Tibial nerve (tissue), 4 donors: ENCODE measurements around the gene SF1. TPM values are rescaled to one million over a fixed set of nuclear protein-coding genes. Genes with fewer than 3 reads are reported as not detected.

ENCODE experiments used
- DNase-seq, 2 donors: peaks; one replicate each; pipeline ENCODE4 v3.0.0-alpha.2; 2019; ENCODE audit warnings: low spot score in 2 of 2
- H3K27ac ChIP-seq, 4 donors: fragments of 200-600 bp; sonication (generic) in 3 of 4; one replicate each; pipeline ENCODE4 v1.5.1; 2017 to 2019; ENCODE audit warnings: mild to moderate bottlenecking in 1 of 4
- H3K27me3 ChIP-seq, 2 donors: fragments of 200-600 bp; sonication (generic) in 1 of 2; one replicate each; pipeline versions ENCODE4 v1.5.1 to v1.6.0; 2017 to 2019
- H3K36me3 ChIP-seq, 3 donors: fragments of 200-600 bp; sonication (generic); one replicate each; pipeline ENCODE4 v1.5.1; 2018 to 2019
- H3K4me1 ChIP-seq, 4 donors: fragments of 200-600 bp; sonication (generic) in 3 of 4; one replicate each; pipeline ENCODE4 v1.5.1; 2017 to 2019
- H3K4me3 ChIP-seq, 4 donors: fragments of 200-600 bp; sonication (generic) in 3 of 4; one replicate each; pipeline ENCODE4 v1.5.1; 2017 to 2019; ENCODE audit warnings: mild to moderate bottlenecking in 1 of 4, moderate library complexity in 1 of 4
- H3K9me3 ChIP-seq, 4 donors: fragments of 200-600 bp; sonication (generic) in 3 of 4; one replicate each; pipeline ENCODE4 v1.5.1; 2017 to 2019
- EP300 ChIP-seq, 2 donors: sonication (generic); formaldehyde crosslinking; IDR thresholded peaks; one replicate each; pipeline ENCODE4 v1.6.1; 2017; ENCODE audit warnings: antibody characterized with exemption in 2 of 2, mild to moderate bottlenecking in 1 of 2
- POLR2A ChIP-seq, 2 donors: fragments of 450-650 bp; IDR thresholded peaks; one replicate each; pipeline ENCODE4 v1.6.1; 2017; ENCODE audit warnings: antibody characterized with exemption in 2 of 2, mild to moderate bottlenecking in 2 of 2, moderate library complexity in 2 of 2
- WGBS, 2 donors: methylation state at CpG; one replicate each; pipeline ENCODE4 v1.1.5; 2018; 5-methylcytosine and 5-hydroxymethylcytosine counted together
- total RNA-seq, 4 donors: library from RNA; depleted of rRNA; stranded (reverse); fragments of >200 nt; gene quantifications; one replicate each; pipeline ENCODE4 v1.1.0, GENCODE V29; 2016
- TF ChIP-seq, protein P1 (sequence below), 5 experiments: fragments of 200-600 bp in 3 of 5; fragments of 450-650 bp in 2 of 5; sonication (generic) in 3 of 5; IDR thresholded peaks; one replicate each; pipeline ENCODE4 v1.5.1; 2016 to 2019; ENCODE audit warnings: antibody characterized with exemption in 5 of 5, mild to moderate bottlenecking in 3 of 5, moderate library complexity in 2 of 5

Gene SF1
- total RNA-seq, 4 donors from 2014 or later = 368 to 416 (median 372) TPM

DNA sequence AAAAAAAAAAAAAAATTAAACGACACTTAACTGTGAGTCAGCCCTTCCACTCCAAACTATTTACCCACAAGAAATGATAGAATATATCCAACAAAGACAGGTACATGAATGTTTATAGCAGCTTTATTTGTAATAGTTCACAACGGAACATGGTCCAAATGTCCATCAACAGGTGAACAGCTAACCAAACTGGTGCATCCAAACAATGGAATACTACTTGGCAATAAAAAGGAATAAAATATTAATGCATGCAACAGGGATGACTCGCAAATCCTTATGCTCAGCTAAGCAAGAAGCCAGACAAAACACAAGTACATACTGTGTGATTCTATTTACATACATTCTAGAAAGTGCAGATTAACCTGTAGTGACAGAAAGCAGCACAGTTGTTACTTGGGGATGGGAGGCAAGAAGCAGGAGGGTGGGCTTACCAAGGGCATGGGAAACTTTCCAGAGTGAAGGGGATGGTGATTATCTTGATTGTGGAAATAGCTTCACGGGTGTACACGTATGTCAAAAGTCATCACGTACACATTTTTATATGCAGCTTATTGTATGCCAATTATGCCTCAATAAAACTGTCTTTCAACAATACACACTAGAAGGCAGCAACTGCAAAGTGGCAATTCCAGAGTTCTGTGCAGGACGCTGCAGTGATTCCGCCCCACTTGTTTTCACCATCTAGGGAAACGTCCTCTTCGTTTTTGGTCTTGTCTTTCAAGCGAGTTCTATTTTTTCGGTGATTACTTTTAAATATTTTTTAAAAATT, 6.7 kb upstream of the SF1 start:
- 85 to 90% methylated on average over 12 of the region's 12 CpGs for WGBS, 2 donors
- TF ChIP-seq POLR2A (IDR thresholded peaks at IDR 0.05) = no peak
- TF ChIP-seq, protein P1, sequence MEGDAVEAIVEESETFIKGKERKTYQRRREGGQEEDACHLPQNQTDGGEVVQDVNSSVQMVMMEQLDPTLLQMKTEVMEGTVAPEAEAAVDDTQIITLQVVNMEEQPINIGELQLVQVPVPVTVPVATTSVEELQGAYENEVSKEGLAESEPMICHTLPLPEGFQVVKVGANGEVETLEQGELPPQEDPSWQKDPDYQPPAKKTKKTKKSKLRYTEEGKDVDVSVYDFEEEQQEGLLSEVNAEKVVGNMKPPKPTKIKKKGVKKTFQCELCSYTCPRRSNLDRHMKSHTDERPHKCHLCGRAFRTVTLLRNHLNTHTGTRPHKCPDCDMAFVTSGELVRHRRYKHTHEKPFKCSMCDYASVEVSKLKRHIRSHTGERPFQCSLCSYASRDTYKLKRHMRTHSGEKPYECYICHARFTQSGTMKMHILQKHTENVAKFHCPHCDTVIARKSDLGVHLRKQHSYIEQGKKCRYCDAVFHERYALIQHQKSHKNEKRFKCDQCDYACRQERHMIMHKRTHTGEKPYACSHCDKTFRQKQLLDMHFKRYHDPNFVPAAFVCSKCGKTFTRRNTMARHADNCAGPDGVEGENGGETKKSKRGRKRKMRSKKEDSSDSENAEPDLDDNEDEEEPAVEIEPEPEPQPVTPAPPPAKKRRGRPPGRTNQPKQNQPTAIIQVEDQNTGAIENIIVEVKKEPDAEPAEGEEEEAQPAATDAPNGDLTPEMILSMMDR (IDR thresholded peaks at IDR 0.05) = no peak
- no peak for TF ChIP-seq EP300 (IDR thresholded peaks at IDR 0.05)
- H3K27ac ChIP-seq = no peak overlapping the region
- H3K9me3 ChIP-seq = no peaks in the 10 kb centered on the region
- H3K4me1 ChIP-seq = peaks cover 0 to 6% (median 0%) of the 10 kb centered on the region in 4 donors
- no peak overlapping the region for H3K4me3 ChIP-seq
- peaks cover 0 to 26% (median 3%) of the 10 kb centered on the region in 3 donors for H3K36me3 ChIP-seq
- no peak for DNase-seq
- no peaks in the 10 kb centered on the region for H3K27me3 ChIP-seq

DNA sequence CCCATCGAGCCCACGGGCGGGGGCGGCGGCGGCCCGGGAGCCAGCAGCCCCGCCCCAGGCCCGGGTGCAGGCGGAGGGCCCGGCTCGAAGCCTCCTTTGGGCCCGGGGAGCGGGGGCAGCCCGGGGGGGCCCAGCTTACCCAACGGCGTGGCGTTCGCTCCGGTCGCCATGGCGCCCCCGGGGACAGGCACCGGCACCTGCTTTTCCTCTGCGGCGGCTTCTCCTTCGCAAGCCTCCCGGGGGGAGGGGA, 194 bp downstream of the SF1 start:
- Histone ChIP-seq H3K9me3 (no peaks in the 10 kb centered on the region), H3K27me3 (no peaks in the 10 kb centered on the region), H3K4me1 (peaks cover 3 to 51% (median 34%) of the 10 kb centered on the region in 4 donors), H3K36me3 (peaks cover 0 to 41% (median 27%) of the 10 kb centered on the region in 3 donors), H3K27ac (peak overlapping the region; percentile 100), H3K4me3 (peak overlapping the region; percentile 79 to 100 (median 98))
- DNase-seq = no peak
- TF ChIP-seq, protein P1 (IDR thresholded peaks at IDR 0.05) = no peak
- TF ChIP-seq EP300 (IDR thresholded peaks at IDR 0.05) = no peak
- TF ChIP-seq POLR2A (IDR thresholded peaks at IDR 0.05) = no peak
- 2% methylated on average over 24 of the region's 28 CpGs; no CpG with 5 or more reads in 1 of the 2 donors for WGBS, 2 donors

DNA sequence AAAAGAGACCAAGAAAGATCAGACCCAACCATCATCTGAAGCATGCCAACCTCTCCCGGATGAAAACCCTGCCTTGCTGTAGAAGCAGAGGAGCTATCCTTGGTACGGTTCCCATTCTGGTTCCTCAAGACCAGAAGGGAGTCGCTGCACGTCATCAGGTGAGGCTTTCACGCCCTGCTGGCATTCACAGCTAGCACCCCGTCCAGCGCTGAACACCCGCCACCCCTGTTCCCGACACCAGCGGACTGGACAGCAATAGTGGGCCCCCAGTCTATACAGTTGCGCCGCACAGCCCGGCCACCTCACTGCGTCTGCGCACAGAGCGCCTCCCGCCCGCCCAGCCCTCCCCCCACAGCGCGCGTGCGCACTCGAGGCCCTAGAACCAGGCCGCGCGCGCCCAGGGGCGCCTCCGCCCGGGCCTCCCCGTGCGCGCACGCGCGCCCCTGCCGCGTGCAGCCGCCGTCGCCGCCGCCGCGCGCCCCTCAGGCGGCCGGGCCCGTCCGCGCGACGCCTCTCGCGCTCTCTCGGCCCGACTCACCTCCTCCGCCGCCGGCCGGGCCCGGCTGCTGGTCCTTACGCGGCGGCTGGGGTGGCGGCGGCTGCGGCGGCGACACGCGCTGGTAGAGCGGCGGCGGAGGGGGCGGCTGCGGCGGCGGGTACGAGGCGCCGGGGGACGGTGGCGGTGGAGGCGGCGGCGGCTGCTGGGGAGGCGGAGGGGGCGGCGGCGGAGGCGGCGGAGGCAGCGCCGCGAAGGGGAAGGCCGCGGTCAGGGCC, 706 bp downstream of the SF1 start:
- Histone ChIP-seq H3K4me1 (peaks cover 3 to 56% (median 39%) of the 10 kb centered on the region in 4 donors), H3K9me3 (no peaks in the 10 kb centered on the region), H3K4me3 (peak overlapping the region; percentile 79 to 100 (median 98)), H3K27me3 (no peaks in the 10 kb centered on the region), H3K27ac (peak overlapping the region; percentile 100), H3K36me3 (peaks cover 0 to 45% (median 29%) of the 10 kb centered on the region in 3 donors)
- TF ChIP-seq POLR2A (IDR thresholded peaks at IDR 0.05) (peak; percentile 13 to 52), EP300 (IDR thresholded peaks at IDR 0.05) (peak in 1 of 2 donors; percentile 33)
- TF ChIP-seq, protein P1 (IDR thresholded peaks at IDR 0.05) = no peak
- WGBS, 2 donors = 0% methylated on average over 5 to 52 of the region's 98 CpGs
- peak; percentile 54 to 62 for DNase-seq

DNA sequence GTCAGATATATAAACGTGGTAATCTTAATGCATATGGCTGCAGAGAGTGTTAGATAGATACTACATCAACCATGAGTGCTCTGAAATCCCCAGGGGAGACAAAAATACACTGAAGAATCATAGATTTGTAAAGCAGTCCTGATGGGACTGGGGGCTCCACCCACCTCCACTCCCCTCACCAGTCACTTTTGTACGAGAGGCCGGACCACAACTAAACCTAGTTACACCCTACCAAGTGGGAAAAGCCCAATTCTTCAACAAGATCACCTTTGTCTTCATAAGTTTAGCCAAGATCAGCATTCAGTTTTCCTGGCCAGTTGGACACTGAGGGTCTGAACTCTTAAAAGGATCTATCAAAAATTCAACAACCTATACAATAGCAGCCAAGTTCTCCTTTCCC, 1.5 kb downstream of the SF1 start:
- peak overlapping the region; percentile 70 to 100 (median 98) for H3K4me3 ChIP-seq
- no peak for DNase-seq
- H3K36me3 ChIP-seq = peaks cover 0 to 49% (median 29%) of the 10 kb centered on the region in 3 donors
- H3K27ac ChIP-seq = peak overlapping the region in 3 of 4 donors; percentile 67 to 100 (median 73)
- 10 to 18% methylated on average over 3 of the region's 3 CpGs for WGBS, 2 donors
- H3K9me3 ChIP-seq = no peaks in the 10 kb centered on the region
- H3K27me3 ChIP-seq = no peaks in the 10 kb centered on the region
- no peak for TF ChIP-seq POLR2A (IDR thresholded peaks at IDR 0.05)
- TF ChIP-seq, protein P1 (IDR thresholded peaks at IDR 0.05) = no peak
- no peak for TF ChIP-seq EP300 (IDR thresholded peaks at IDR 0.05)
- peaks cover 3 to 63% (median 41%) of the 10 kb centered on the region in 4 donors for H3K4me1 ChIP-seq

DNA sequence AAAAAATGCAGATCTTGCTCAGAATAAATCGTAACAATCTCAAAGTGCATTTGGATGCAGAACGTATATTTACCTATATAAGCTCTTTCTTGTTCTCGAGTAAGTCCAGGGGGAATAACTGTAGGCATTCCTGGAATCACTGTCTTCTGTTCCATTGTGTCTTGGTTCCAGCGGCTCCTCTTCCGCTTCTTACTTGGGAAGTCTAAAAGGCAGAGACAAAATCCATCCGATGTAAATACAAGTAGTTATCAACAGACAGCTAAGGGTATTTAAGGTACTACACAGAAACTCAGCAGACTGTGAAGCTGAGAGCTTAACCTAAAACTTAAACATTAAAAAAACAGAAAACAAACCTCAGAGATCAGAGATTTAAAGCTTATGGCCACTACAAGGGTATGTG, 1.9 kb downstream of the SF1 start:
- peaks cover 3 to 68% (median 43%) of the 10 kb centered on the region in 4 donors for H3K4me1 ChIP-seq
- H3K9me3 ChIP-seq = no peaks in the 10 kb centered on the region
- TF ChIP-seq EP300 (IDR thresholded peaks at IDR 0.05) = no peak
- TF ChIP-seq POLR2A (IDR thresholded peaks at IDR 0.05) = no peak
- TF ChIP-seq, protein P1 (IDR thresholded peaks at IDR 0.05) = no peak
- peak overlapping the region in 2 of 4 donors; percentile 100 for H3K4me3 ChIP-seq
- peak overlapping the region in 1 of 4 donors; percentile 100 for H3K27ac ChIP-seq
- H3K36me3 ChIP-seq = peaks cover 0 to 53% (median 29%) of the 10 kb centered on the region in 3 donors
- DNase-seq = no peak
- WGBS, 2 donors = 54 to 62% methylated on average over 6 of the region's 6 CpGs
- no peaks in the 10 kb centered on the region for H3K27me3 ChIP-seq
